Activated CD4-positive, CD25-positive, alpha-beta regulatory T cell treated with anti-CD3 and anti-CD28 coated beads, Interleukin-2, amount 50 U/mL, for 72 hours (primary cell): ENCODE data around the gene CDK2.
"Not testable (repeated sequence)": the region's sequence is repeated elsewhere in the genome, so short reads cannot be mapped to it uniquely, and the experiment has no call there.

Experiments used
- DNase-seq: peaks from one replicate; pipeline ENCODE4 v3.0.0; 2021

CDK2 gene

DNA sequence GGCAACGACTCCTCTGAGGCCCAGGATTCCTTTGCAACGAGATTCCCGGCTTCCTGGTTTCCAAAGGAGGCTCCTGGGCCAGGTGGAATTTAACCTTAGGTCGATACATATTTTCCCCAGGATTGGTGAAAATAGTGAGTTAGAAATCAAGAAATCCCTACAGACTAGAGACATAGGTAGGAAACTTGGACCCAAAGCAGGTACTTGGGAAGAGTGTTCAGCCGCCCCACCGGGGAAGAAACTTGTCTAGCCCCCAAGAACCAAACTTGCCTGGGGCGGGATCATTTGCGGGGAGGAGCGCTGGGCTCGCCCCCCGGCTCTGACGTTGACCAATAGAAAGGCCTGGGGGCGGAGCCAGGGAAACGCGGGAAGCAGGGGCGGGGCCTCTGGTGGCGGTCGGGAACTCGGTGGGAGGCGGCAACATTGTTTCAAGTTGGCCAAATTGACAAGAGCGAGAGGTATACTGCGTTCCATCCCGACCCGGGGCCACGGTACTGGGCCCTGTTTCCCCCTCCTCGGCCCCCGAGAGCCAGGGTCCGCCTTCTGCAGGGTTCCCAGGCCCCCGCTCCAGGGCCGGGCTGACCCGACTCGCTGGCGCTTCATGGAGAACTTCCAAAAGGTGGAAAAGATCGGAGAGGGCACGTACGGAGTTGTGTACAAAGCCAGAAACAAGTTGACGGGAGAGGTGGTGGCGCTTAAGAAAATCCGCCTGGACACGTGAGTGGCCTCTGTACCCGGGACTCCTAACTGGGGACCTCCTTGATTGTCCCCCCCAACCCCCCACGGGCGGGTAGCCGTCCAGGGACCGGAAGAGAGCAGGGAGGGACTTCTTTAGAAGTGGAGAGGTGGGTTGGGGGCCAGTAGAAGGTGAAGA lies at the start of gene CDK2:
TSS of gene CDK2 (plus strand) at position 423 of the 874 bp plus-strand sequence. CDS start at position 602, 179 bp downstream.
- peak; percentile 87 for DNase-seq

- not testable (repeated sequence) for DNase-seq
Observed at GRCh38 chr12:55919032-55919431, 47.6 kb upstream of the CDK2 start.

DNA sequence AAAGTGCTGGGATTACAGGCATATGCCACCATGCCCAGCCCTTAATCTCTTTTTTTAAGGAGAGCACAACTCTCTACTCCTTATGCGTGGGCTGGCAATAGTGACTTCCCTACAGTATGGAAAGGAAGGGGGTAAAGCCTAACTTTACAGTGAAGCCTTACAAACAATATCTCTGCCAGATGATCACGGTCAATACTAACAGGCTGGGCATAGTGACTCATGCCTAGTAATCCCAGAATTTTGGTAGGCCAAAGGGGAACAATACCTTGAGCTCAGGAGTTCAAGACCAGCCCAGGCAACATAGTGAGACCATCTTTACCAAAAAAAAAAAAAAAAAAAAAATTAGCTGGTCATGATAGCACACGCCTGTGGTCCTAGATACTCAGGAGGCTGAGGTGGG lies 44.5 kb upstream of the CDK2 start:
- DNase-seq, result no peak

- not testable (repeated sequence) for DNase-seq
Observed at GRCh38 chr12:55923648-55924047, 43.0 kb upstream of the CDK2 start.

DNA sequence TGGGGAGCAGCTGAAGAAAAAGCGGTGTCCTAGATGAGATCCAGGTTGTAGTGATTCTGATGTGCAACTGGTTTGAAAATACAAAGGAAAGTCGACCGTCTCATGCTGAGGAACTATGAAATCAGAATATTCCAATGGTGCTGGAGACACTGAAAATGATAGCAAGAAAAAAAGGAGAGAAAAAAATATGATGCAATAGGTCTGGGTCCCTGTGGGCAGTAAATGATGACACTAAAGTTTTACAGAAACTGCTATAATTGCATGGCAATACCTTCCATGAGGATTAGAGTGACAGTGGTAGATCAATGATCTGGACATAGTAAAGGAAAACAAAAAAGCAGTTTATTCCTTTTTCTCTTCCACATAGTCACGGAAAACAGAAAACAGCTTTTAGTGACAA lies 41.3 kb upstream of the CDK2 start:
- no peak for DNase-seq

DNA sequence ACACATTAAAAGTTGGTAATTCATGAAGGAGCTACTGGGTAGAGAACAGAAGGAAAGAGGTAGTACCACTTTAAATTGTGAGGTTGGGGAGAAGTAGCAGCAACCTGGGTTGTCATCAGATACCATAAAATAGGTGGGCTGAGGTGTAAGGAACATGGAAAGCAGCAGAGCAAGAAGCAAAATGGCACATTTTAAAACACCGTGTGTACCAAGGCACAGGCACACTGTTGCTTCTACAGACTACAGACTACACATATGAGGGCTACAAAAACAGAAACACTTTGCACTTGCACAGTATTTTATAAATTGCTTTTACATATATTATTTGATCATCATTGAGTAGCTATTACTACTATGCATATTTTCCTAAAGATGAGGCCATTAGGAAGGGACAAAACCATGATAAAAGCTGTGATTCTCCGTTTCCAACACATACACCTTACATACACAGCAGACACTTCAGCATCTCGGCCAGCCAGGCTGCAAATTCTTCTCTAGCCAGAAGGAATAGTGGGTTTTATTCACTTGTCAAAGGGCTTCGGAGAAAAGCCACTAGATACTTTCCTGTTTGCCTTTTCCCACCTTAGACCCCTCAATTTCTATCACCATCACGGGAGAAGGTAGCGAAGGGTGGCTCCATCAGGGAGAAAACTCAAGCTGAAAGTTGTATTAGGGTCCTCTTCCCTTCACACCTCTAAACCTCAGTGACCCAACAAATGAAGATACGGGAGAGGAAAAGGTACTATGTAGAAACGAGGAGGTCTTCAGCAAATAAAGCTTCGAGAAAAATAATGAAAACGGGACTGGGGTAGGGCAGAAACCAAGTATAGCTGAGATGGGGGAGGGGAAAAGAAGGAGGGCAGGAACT lies 40.5 kb upstream of the CDK2 start:
- DNase-seq, result no peak

GRCh38 chr12:55926738-55927587 lies 39.7 kb upstream of the CDK2 start:
- peak; percentile 80 for DNase-seq

GRCh38 chr12:55927588-55928502 lies 38.8 kb upstream of the CDK2 start, which contains the start of gene PYM1:
PYM1 (minus strand) TSS chr12:55927894; CDS start chr12:55927761, 133 bp downstream.
- peak; percentile 76 for DNase-seq

GRCh38 chr12:55929306-55929791 lies 37.3 kb upstream of the CDK2 start:
- DNase-seq, result peak; percentile 75

- DNase-seq, result peak; percentile 76
Observed at GRCh38 chr12:55930771-55931316, 35.8 kb upstream of the CDK2 start, which contains the start of gene DGKA. DGKA (plus strand) TSS chr12:55931162; CDS start chr12:55936504, 5,342 bp downstream.

DNA sequence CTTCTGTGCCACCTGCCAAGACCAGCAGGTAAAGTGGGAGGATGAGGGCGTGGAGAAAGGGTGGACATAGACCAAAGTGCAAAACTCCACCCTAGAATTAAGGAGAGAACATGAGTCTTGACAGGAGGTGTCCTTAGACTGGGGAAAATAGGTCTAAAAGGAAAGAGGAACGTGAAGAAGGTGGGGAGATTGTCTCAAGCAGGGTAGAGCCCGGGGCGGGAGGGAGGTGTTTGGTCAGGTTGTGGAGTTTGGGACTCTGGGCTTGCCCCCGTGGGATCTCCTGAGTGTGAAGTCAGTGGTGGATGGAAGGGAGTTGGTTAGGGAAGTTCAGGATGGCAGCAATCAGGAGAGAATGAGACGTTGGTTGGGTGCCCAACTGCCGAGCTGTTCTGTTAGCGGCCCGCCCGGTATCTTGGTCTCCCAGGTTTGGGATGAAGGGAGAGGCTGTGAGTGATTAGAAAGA lies 35.3 kb upstream of the CDK2 start:
- DNase-seq, result no peak

- DNase-seq, result peak; percentile 49
Observed at GRCh38 chr12:55931780-55932550, 34.7 kb upstream of the CDK2 start.

GRCh38 chr12:55932551-55932910 lies 34.1 kb upstream of the CDK2 start:
- DNase-seq, result no peak

DNA sequence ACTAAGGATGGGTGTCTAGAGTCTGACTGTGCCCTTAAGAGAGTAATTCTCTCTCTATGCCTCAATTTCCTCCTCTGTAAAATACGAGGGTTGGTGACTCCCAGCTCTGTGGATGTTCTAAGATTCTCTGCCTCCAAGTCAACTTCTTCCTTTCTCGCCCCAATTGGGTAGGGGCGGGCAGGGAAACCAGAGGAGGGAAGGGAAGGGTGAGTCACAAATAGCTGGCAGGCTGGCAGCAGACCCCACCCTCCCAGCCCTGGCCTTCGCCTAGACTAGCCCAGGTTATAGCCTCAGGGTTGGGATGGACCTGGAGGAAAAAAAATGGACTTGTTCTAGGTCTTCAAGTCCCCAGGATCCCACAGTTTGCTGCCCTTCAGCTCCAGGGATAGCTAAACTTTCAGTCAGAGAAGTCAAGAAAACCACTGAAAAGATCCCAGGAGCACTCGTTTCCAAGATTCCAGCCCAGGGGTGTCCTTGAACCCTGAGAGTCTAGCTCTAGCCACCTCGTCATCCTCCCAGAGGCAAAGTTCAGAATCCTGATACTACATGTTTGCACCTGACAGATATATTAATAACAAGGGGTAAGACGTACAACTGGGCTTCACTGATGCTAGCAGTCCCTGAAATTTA lies 33.3 kb upstream of the CDK2 start:
- no peak for DNase-seq

DNA sequence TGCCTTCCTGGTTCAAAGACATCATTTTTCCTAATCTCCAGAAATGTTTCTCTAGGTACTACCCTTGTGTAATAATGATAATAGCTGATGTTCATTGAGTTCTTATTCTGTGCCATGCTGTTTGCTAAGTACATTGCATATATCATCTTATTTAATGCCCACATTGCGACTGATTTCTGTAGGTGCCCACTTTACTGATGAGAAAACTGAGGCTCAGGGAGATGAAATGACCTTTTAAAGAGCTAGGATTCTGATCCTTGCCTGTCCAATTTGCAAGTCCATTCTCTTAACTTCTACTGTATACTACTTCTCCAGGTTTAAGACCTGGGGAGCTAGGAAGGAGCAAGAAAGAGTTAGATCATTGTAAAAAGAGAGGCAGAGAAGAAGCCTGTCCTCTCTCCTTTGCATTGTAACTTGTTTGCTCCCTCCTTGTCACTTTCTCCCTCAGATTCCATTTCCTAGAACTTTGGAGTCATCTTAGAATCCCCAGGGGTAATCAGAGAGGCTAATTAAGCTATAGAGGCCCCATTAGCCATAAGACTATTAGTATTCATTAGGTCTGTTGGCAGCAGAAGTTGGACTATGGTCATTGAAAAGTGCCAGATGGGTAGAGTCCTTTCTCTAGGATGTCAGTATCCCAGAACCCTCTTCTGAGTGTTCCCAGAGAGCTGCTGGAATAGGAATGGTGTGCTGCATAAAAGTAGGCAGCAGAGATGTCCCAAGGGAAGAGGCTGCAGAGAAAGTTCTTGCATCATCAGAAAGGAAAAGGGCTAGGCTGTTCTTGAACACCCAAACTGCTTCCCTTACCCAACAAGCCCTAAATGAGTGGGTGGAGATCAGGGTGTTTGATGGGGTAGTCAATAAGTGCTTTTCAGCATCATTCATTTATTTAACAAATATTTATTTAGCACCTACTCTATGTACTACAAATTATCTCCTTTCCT lies 32.6 kb upstream of the CDK2 start:
- no peak for DNase-seq

GRCh38 chr12:55934773-55935172 lies 31.9 kb upstream of the CDK2 start:
- DNase-seq, result no peak

- no peak for DNase-seq
Observed at GRCh38 chr12:55935738-55936151, 30.9 kb upstream of the CDK2 start.

GRCh38 chr12:55937981-55938380 lies 28.6 kb upstream of the CDK2 start:
- no peak for DNase-seq
